GM18909 (cell line): ENCODE measurements around the gene ASNSD1.
"Not testable (repeated sequence)": the region's sequence is repeated elsewhere in the genome, so short reads cannot be mapped to it uniquely, and the experiment has no call there.

Source experiments
- ATAC-seq: cut with Tn5 transposase; IDR thresholded peaks from one replicate; pipeline ENCODE4 v1.9.1; 2021; ENCODE audit warnings: mild to moderate bottlenecking; ENCODE audit not compliant: unreplicated experiment, poor library complexity

ASNSD1 gene

GRCh38 chr2:189641590-189641989, 19.7 kb upstream of the ASNSD1 start:
- no peak for ATAC-seq

- no peak for ATAC-seq
These were observed 14.7 kb upstream of the ASNSD1 start for GRCh38 chr2:189646521-189646920.

- no peak for ATAC-seq
These were observed 12.3 kb upstream of the ASNSD1 start for GRCh38 chr2:189648846-189649509.

GRCh38 chr2:189651284-189651683, 10.0 kb upstream of the ASNSD1 start:
- no peak for ATAC-seq

GRCh38 chr2:189653464-189653863, 7.8 kb upstream of the ASNSD1 start:
- not testable (repeated sequence) for ATAC-seq

GRCh38 chr2:189654641-189655040, 6.6 kb upstream of the ASNSD1 start:
- ATAC-seq = no peak

- ATAC-seq = peak; percentile 57
These were observed 3.4 kb upstream of the ASNSD1 start for GRCh38 chr2:189657867-189658266.

GRCh38 chr2:189658306-189659212, 2.7 kb upstream of the ASNSD1 start:
- no peak for ATAC-seq

- ATAC-seq = no peak
These were observed 1.5 kb upstream of the ASNSD1 start for GRCh38 chr2:189659734-189660133.

GRCh38 chr2:189660803-189661147, 484 bp upstream of the ASNSD1 start:
- no peak for ATAC-seq

- ATAC-seq = no peak
These were observed 680 bp downstream of the ASNSD1 start for GRCh38 chr2:189661957-189662321.

GRCh38 chr2:189662669-189663226, 1.5 kb downstream of the ASNSD1 start:
- no peak for ATAC-seq

GRCh38 chr2:189663319-189663718, 2.1 kb downstream of the ASNSD1 start:
- not testable (repeated sequence) for ATAC-seq

- ATAC-seq = no peak
These were observed 8.7 kb downstream of the ASNSD1 start for GRCh38 chr2:189669913-189670312.

- no peak for ATAC-seq
These were observed 12.6 kb downstream of the ASNSD1 start for GRCh38 chr2:189673661-189674373.

GRCh38 chr2:189674374-189675112, 13.3 kb downstream of the ASNSD1 start, which contains the start of gene ANKAR:
Gene ANKAR (plus strand): TSS chr2:189674670. CDS start chr2:189676491, 1,821 bp downstream.
- ATAC-seq = peak; percentile 98

GRCh38 chr2:189676471-189676870, 15.2 kb downstream of the ASNSD1 start:
- ATAC-seq = no peak

- ATAC-seq = no peak
These were observed 18.0 kb downstream of the ASNSD1 start for GRCh38 chr2:189679226-189679625.

- ATAC-seq = no peak
These were observed 19.9 kb downstream of the ASNSD1 start for GRCh38 chr2:189681203-189681602.

- ATAC-seq = no peak
These were observed 20.6 kb downstream of the ASNSD1 start for GRCh38 chr2:189681903-189682302.
